ENCODE data around the gene EPB41L2.

DNA sequence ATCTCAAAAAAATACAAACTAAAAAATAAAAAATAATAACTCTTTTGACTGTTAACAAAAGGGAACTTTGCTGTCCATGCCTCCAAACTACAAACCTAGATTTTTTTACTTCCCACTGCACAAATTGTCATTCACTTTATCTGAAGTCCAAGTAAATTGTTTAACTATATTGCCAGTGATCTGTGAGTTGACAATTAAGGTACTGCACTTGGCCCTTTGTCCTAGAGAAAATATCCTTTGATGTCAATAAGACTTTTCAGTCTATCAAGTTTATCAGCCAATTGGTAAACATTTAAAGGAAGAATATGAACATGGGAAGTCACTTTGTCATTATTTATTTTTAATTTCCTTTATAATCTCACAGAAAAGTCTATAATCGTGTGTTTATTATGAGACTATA, 19.3 kb upstream of the EPB41L2 start:
- TF ChIP-seq, protein P1, sequence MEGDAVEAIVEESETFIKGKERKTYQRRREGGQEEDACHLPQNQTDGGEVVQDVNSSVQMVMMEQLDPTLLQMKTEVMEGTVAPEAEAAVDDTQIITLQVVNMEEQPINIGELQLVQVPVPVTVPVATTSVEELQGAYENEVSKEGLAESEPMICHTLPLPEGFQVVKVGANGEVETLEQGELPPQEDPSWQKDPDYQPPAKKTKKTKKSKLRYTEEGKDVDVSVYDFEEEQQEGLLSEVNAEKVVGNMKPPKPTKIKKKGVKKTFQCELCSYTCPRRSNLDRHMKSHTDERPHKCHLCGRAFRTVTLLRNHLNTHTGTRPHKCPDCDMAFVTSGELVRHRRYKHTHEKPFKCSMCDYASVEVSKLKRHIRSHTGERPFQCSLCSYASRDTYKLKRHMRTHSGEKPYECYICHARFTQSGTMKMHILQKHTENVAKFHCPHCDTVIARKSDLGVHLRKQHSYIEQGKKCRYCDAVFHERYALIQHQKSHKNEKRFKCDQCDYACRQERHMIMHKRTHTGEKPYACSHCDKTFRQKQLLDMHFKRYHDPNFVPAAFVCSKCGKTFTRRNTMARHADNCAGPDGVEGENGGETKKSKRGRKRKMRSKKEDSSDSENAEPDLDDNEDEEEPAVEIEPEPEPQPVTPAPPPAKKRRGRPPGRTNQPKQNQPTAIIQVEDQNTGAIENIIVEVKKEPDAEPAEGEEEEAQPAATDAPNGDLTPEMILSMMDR (IDR thresholded peaks at IDR 0.05) = no peak
- no peak for TF ChIP-seq POLR2A (IDR thresholded peaks at IDR 0.05)
